Activated T-cell treated with anti-CD3 and anti-CD28 coated beads, Interleukin-2, amount 50 U/mL, for 48 hours (primary cell): Measurements from ENCODE around the gene RASGEF1B.

ENCODE experiments used
- DNase-seq, 2 experiments: peaks; one replicate each; pipeline ENCODE4 v3.0.0-alpha.2; 2020

The RASGEF1B gene

GRCh38 chr4:81471588-81472280 is at the start of gene RASGEF1B:
RASGEF1B (minus strand) TSS chr4:81471907; CDS start chr4:81459508, 12,399 bp downstream.
- DNase-seq: peak; percentile 93 to 97

GRCh38 chr4:81519856-81520255 is 48.1 kb upstream of the RASGEF1B start:
- DNase-seq: no peak

- DNase-seq: no peak
Measured at GRCh38 chr4:81519427-81519773, 47.7 kb upstream of the RASGEF1B start.

GRCh38 chr4:81518762-81519426 is 47.2 kb upstream of the RASGEF1B start:
- no peak for DNase-seq

GRCh38 chr4:81516241-81516640 is 44.5 kb upstream of the RASGEF1B start:
- no peak for DNase-seq

- no peak for DNase-seq
Measured at GRCh38 chr4:81512757-81513501, 41.2 kb upstream of the RASGEF1B start.

GRCh38 chr4:81512001-81512756 is 40.5 kb upstream of the RASGEF1B start:
- DNase-seq: no peak

- no peak for DNase-seq
Measured at GRCh38 chr4:81510643-81511178, 39.0 kb upstream of the RASGEF1B start.

- DNase-seq: no peak
Measured at GRCh38 chr4:81509822-81510221, 38.1 kb upstream of the RASGEF1B start.

GRCh38 chr4:81509191-81509590 is 37.5 kb upstream of the RASGEF1B start:
- DNase-seq: no peak

GRCh38 chr4:81508411-81509185 is 36.9 kb upstream of the RASGEF1B start:
- DNase-seq: no peak

GRCh38 chr4:81507530-81507929 is 35.8 kb upstream of the RASGEF1B start:
- DNase-seq: no peak

- no peak for DNase-seq
Measured at GRCh38 chr4:81506731-81507130, 35.0 kb upstream of the RASGEF1B start.

- DNase-seq: no peak
Measured at GRCh38 chr4:81505726-81506125, 34.0 kb upstream of the RASGEF1B start.

- peak; percentile 70 to 71 for DNase-seq
Measured at GRCh38 chr4:81505004-81505598, 33.4 kb upstream of the RASGEF1B start.

GRCh38 chr4:81504112-81505003 is 32.7 kb upstream of the RASGEF1B start:
- DNase-seq: no peak

- DNase-seq: no peak
Measured at GRCh38 chr4:81503586-81503985, 31.9 kb upstream of the RASGEF1B start.

- DNase-seq: no peak
Measured at GRCh38 chr4:81502564-81502963, 30.9 kb upstream of the RASGEF1B start.

- no peak for DNase-seq
Measured at GRCh38 chr4:81499840-81500239, 28.1 kb upstream of the RASGEF1B start.

GRCh38 chr4:81498551-81499099 is 26.9 kb upstream of the RASGEF1B start:
- no peak for DNase-seq
